Osteocyte (in vitro differentiated cells): Measurements from ENCODE around the gene NTF3. TPM values are rescaled to one million over a fixed set of nuclear protein-coding genes. Genes with fewer than 3 reads are reported as not detected.

Experiments
- DNase-seq: peaks from one replicate; pipeline ENCODE4 v3.0.0; 2021; ENCODE audit warnings: mixed read lengths; ENCODE audit not compliant: unreplicated experiment; ENCODE audit errors: extremely low spot score
- H3K27ac Mint-ChIP-seq: one replicate; pipeline ENCODE4 v1.8.0; 2021; ENCODE audit warnings: mild to moderate bottlenecking, mixed read lengths; ENCODE audit not compliant: unreplicated experiment
- H3K27me3 Mint-ChIP-seq: one replicate; pipeline ENCODE4 v1.8.0; 2021; ENCODE audit warnings: mixed read lengths; ENCODE audit not compliant: unreplicated experiment
- H3K36me3 Mint-ChIP-seq: one replicate; pipeline ENCODE4 v1.8.0; 2021; ENCODE audit warnings: mixed read lengths; ENCODE audit not compliant: unreplicated experiment
- H3K4me1 Mint-ChIP-seq: one replicate; pipeline ENCODE4 v1.8.0; 2021; ENCODE audit warnings: mixed read lengths; ENCODE audit not compliant: unreplicated experiment
- H3K4me3 Mint-ChIP-seq: one replicate; pipeline ENCODE4 v1.8.0; 2021; ENCODE audit warnings: mild to moderate bottlenecking, moderate library complexity, mixed read lengths; ENCODE audit not compliant: unreplicated experiment
- H3K9me3 Mint-ChIP-seq: one replicate; pipeline ENCODE4 v1.8.0; 2021; ENCODE audit warnings: mixed read lengths; ENCODE audit not compliant: unreplicated experiment
- total RNA-seq: library from RNA; stranded (reverse); gene quantifications from 2 replicates; pipeline ENCODE4 v1.2.1, GENCODE V29; 2021
- TF ChIP-seq, protein P1 (sequence below): fragments of 200-600 bp; sonication (generic); IDR thresholded peaks from 2 replicates; pipeline ENCODE4 v1.5.0; 2021; ENCODE audit warnings: antibody characterized with exemption, mild to moderate bottlenecking, moderate library complexity

NTF3 gene
- total RNA-seq, 1 donor from 2014 or later = 1.1 TPM

DNA sequence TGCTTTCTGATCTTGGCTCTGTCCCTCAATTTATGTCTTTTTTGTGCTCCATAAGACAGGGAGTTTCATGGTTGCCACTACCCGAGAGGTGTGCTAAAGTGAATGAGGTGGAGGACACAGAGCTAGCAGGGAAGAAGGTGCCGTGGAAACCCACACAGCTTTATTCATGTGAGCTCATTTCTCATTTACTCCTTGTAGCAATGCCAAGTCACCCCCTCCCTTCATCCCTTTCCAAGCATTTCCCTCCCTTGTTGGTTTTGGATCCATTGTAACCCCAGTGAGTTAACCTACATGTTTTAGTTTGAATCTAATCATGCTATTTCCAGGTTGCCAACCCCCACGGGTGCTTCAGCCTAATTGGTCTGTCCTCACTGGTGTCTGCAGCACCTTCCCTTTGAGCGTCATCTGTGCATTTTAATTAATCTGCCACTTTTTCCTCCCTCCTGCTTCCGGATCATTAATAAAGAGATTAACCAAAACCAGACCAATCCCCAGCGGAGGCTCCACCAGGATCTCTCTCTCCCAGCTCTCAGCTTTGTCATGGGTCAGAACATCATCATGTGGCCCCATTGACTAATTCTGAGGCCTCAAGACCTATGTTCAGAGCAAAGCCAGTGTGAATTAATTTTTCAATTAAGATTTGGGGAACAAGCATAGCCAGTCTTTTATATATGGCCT lies 56.2 kb downstream of the NTF3 start:
- Mint-ChIP-seq H3K4me1 (no peaks in the 10 kb centered on the region), H3K27ac (no peak overlapping the region), H3K27me3 (peaks cover 3% of the 10 kb centered on the region), H3K9me3 (no peaks in the 10 kb centered on the region), H3K36me3 (no peaks in the 10 kb centered on the region), H3K4me3 (no peak overlapping the region)
- no peak for DNase-seq
- TF ChIP-seq, protein P1, sequence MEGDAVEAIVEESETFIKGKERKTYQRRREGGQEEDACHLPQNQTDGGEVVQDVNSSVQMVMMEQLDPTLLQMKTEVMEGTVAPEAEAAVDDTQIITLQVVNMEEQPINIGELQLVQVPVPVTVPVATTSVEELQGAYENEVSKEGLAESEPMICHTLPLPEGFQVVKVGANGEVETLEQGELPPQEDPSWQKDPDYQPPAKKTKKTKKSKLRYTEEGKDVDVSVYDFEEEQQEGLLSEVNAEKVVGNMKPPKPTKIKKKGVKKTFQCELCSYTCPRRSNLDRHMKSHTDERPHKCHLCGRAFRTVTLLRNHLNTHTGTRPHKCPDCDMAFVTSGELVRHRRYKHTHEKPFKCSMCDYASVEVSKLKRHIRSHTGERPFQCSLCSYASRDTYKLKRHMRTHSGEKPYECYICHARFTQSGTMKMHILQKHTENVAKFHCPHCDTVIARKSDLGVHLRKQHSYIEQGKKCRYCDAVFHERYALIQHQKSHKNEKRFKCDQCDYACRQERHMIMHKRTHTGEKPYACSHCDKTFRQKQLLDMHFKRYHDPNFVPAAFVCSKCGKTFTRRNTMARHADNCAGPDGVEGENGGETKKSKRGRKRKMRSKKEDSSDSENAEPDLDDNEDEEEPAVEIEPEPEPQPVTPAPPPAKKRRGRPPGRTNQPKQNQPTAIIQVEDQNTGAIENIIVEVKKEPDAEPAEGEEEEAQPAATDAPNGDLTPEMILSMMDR = no peak

DNA sequence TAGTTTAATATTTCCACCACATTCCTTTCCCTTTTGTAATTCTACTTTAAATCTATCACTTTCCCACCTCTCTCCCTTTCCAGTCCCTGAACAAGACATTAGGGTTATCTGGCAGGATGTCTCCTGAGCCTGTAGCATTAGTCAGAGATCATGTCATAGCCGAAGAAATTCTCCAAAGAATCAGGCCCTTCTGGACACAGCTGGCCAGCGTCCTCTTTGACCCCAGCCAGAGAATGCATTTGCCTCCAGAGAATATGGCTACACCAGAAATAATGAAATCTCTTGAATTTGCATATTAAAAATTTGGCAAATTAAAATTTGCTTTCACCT lies 56.7 kb downstream of the NTF3 start:
- TF ChIP-seq, protein P1 = no peak
- Mint-ChIP-seq H3K36me3 (no peaks in the 10 kb centered on the region), H3K27ac (no peak overlapping the region), H3K9me3 (no peaks in the 10 kb centered on the region), H3K4me1 (no peaks in the 10 kb centered on the region), H3K4me3 (no peak overlapping the region), H3K27me3 (peaks cover 3% of the 10 kb centered on the region)
- no peak for DNase-seq

DNA sequence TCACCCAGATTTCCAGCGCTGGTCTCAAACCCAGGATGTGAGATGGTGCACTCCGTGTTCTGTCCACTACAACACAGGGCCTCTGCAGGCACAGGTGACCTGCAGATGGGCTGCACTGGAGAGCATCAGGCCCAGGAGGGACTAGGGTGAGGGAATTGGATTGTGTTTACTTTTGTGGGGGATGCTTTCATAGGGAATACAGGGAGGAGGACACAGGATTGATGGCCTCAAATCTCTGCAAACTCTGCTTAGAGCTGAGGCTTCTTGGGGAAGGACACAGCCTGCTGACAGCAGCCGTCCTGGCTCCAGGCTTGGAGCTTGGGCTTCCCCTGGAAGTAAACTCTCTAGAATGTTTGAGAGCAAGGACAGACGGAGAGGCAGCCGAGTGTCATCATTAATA lies 57.1 kb downstream of the NTF3 start:
- DNase-seq = no peak
- Mint-ChIP-seq H3K4me3 (no peak overlapping the region), H3K4me1 (no peaks in the 10 kb centered on the region), H3K27me3 (peaks cover 3% of the 10 kb centered on the region), H3K36me3 (no peaks in the 10 kb centered on the region), H3K9me3 (no peaks in the 10 kb centered on the region), H3K27ac (no peak overlapping the region)
- TF ChIP-seq, protein P1 = no peak

DNA sequence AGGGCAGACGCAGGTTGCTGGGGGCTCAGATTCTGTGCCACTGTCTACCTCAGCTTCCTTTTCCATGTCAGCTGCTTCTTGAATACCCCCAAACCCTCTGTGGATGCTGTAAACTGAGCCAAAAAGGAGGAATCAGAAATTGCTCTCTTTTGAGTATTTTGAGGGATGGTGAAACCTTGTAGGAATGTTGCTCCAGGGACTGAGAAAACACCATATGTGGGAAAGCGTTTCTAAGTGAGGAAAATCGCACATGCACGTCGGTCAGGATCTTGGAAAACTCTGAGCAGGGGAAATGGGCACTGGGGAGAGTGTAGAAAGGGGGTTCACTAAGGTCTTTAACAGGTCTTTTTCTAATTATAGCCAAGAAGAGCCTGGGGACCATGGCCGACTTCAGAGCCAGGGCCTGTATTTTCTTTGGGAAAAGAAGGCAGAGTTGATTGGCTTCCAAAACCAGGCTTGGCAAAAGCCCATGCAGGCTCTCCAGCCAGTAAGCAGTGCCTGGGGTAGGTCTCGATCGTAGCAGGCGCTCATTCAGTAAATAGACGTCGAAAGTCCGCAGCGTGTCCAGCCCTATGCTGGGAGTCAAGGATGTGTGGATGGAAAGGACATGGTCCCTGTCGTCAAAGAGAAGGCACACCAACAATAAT lies 58.0 kb downstream of the NTF3 start:
- H3K4me1 Mint-ChIP-seq = no peaks in the 10 kb centered on the region
- TF ChIP-seq, protein P1 = no peak
- no peak for DNase-seq
- no peak overlapping the region for H3K27ac Mint-ChIP-seq
- peaks cover 3% of the 10 kb centered on the region for H3K27me3 Mint-ChIP-seq
- no peaks in the 10 kb centered on the region for H3K9me3 Mint-ChIP-seq
- H3K36me3 Mint-ChIP-seq = no peaks in the 10 kb centered on the region
- no peak overlapping the region for H3K4me3 Mint-ChIP-seq

DNA sequence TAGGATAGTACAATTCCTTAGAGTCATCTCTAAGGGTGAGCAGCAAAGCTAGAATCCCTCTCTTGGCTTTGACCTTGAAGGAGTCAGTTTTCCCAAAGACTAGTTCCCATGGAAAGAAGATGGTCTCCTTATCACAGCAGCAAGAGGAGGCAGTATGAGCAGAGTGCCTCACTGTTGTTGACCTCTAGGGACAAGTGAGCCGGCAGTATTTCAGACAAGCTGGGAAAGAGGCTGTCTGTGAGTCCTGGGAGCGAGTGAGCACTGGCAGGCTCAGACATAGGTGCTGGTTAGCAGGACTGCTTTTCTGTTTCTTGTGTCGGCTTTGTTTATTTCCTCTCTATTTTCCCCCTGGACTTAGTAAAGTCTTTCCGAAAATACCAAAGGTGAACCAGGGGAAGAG lies 60.7 kb downstream of the NTF3 start:
- DNase-seq = no peak
- peaks cover 3% of the 10 kb centered on the region for H3K27me3 Mint-ChIP-seq
- no peak overlapping the region for H3K4me3 Mint-ChIP-seq
- no peak overlapping the region for H3K27ac Mint-ChIP-seq
- TF ChIP-seq, protein P1 = no peak
- no peaks in the 10 kb centered on the region for H3K36me3 Mint-ChIP-seq
- no peaks in the 10 kb centered on the region for H3K9me3 Mint-ChIP-seq
- no peaks in the 10 kb centered on the region for H3K4me1 Mint-ChIP-seq
